NOMO-1 (cell line): ENCODE data around the gene FBXO48.
"Not testable (repeated sequence)": the region's sequence is repeated elsewhere in the genome, so short reads cannot be mapped to it uniquely, and the experiment has no call there.

Experiments used
- DNase-seq, 2 experiments: peaks; one replicate each; lab custom pipeline; 2025; ENCODE audit not compliant: unreplicated experiment in 2 of 2; lab: John Stamatoyannopoulos, UW

Gene FBXO48, protein sequence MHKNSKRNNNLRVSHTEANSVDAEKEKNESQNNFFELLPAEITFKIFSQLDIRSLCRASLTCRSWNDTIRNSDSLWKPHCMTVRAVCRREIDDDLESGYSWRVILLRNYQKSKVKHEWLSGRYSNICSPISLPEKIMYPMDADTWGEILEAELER

GRCh38 chr2:68467077-68467960 lies at the start of gene FBXO48, which contains the start of gene APLF:
TSS of gene FBXO48 (minus strand) at chr2:68467294. CDS start at chr2:68465145, 2,149 bp downstream.
TSS of gene APLF (plus strand) at chr2:68467585. CDS start at chr2:68467732, 147 bp downstream.
- peak; percentile 98 to 99 for DNase-seq

DNA sequence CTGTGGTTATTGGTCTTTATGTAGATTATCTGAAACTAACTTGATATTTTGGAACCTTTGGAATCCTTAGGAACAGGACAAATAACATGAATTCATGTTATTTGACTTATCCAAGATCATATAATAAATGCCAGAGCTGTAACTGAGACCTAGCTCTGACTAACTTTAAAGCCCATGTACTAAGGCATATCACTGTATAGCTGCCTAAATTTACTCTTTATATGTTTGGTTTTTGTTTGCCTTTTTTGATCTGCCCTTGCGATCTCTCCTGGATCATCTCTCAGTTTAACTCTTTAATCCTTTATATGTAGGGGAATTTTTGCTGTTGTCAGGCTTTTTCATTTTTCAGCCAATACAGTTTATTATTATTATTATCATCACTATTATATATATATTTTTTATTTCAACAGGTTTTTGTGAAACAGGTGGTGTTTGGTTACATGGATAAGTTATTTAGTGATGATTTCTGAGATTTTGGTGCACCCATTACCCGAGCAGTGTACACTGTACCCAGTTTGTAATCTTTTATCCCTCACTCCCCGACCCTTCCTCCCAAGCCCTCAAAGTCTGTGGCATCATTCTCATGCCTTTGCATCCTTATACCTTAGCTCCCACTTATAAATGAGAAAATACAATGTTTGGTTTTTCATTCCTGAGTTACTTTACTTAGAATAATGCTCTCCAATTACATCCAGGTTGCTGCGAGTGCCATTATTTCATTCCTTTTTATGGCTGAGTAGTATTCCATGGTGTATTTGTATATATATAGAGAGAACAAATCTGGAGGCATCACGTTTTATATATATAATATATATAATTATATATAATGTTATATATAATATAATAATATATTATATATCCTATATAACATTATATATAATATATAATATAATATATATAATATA lies 49.2 kb upstream of the FBXO48 start:
- DNase-seq: peak in 1 of 2 experiments; percentile 54

GRCh38 chr2:68514316-68514929 lies 47.3 kb upstream of the FBXO48 start:
- DNase-seq: no peak

DNA sequence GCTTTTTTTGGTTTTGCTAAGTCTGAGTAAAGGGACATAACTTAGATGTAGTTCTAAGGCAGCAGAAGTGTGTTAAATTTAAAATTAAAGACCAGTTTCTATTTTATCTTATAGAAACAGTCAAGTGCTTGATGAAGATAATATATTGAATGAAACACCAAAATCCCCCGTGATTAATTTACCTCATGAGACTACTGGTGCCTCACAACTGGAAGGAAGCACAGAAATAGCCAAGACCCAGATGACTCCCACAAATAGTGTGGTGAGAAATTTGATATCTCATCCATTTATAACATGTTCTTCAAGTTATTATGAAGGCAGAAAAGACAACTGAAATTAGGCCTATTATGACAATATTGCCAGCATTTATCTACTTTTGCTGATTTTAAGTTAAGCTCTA lies 45.9 kb upstream of the FBXO48 start:
- no peak for DNase-seq

- DNase-seq: no peak
Observed at GRCh38 chr2:68512326-68512725, 45.2 kb upstream of the FBXO48 start.

GRCh38 chr2:68506170-68506569 lies 39.1 kb upstream of the FBXO48 start:
- no peak for DNase-seq

DNA sequence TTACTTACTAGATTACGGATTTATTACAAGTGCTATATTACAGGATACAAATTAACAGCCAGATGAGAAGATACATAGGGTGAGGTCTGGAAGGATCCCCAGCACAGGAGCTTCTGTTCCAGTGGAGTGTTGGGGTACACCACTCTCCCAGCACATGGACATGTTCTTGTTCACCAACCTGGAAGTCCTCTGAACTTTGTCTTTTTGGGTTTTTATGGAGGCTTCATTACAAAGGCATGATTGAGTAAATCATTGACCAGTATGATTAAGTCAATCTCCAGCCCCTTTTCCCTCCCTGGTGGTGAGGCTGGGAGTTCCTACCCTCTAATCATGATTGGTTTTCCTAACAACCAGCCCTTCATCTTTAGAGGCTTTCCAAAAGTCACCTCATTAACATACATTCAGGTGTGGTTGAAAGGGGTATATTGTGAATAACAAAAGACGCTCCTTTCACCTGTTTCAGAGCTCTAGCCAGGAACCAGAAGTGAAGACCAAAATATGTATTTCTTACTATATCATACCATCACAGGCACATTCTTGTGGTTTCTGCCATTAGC lies 38.6 kb upstream of the FBXO48 start:
- no peak for DNase-seq

GRCh38 chr2:68501768-68502167 lies 34.7 kb upstream of the FBXO48 start:
- no peak for DNase-seq

- no peak for DNase-seq
Observed at GRCh38 chr2:68500649-68501048, 33.6 kb upstream of the FBXO48 start.

- no peak for DNase-seq
Observed at GRCh38 chr2:68499133-68499532, 32.0 kb upstream of the FBXO48 start.

GRCh38 chr2:68491582-68491981 lies 24.5 kb upstream of the FBXO48 start:
- DNase-seq: no peak

DNA sequence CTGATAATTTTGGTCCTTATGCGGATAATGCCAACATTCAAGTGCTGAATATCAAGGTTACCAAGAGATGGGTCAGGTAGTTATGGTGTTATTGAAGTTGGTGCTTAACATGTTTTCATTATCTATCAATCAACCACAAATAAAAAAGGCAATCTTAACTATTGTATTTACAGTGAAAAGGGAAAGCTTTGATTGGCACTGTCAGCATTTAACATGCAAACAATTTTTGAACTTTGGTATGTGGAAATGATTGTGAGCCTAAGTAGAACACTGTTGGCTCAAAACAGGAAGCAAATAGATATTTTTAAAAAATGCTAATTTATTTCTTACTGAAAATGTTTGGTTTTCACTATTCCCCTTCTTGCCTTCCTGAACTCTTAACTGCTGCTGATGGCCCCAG lies 22.2 kb upstream of the FBXO48 start:
- no peak for DNase-seq

DNA sequence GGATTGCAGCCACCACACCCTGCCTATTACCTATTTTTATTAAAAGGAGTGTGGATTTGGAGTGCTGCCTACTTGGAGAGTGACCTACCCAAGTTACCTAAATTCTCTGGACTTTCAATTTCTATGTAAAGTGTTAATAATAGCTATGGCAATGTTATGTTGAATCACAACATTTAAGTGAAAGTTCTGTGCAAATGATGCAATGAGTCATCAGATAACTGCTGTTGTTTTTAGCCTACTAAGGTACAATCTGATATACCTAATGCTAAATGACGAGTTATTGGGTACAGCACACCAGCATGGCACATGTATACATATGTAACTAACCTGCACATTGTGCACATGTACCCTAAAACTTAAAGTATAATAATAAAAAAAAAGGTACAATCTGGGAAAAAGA lies 21.5 kb upstream of the FBXO48 start:
- DNase-seq: not testable (repeated sequence)

DNA sequence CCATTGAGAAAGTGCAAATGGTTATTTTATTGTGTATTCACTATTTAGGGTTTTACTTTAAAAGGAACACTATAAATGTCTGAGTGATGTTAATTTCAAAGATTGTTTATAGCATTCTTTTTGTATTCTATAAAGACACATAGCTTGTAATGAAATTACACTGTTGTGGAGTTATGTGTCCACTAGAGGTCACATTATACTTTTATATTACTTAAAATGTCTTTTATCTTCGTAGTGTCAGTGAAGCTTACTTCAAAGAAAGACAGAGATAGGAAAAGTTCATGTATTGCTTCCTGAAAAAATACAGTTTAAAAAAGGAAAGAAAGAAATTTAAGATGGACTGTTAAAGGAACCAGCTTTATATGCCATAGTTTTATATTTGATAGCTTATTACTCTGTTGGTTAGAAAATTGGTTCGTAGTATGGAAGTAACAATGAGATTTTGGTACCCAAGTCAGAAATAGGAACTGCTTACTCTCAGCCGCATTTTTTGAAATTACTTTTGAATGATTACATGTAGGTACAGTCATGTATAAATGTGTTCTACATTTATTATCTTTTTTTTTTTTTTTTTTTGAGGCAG lies 20.8 kb upstream of the FBXO48 start:
- peak in 1 of 2 experiments; percentile 51 for DNase-seq

DNA sequence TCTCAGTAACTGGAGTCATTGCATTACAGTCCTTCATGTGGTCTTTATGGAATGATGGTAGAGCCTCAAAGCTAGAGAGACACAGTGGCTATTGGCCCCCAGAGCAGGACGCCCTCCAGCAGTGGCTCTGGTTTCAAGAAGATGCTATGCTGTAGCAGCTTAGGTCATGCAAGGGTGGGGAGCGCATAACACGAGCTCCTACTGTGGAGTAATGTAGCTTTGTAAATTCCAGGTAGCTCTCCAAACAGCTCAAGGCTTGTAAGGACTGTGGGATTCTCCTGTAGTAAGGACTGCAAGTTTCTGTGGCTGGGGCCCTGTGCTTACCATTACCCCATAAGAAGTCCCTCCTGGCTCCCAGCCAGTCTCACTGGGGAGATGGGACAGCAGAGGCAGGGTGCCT lies 15.9 kb upstream of the FBXO48 start:
- DNase-seq: no peak

DNA sequence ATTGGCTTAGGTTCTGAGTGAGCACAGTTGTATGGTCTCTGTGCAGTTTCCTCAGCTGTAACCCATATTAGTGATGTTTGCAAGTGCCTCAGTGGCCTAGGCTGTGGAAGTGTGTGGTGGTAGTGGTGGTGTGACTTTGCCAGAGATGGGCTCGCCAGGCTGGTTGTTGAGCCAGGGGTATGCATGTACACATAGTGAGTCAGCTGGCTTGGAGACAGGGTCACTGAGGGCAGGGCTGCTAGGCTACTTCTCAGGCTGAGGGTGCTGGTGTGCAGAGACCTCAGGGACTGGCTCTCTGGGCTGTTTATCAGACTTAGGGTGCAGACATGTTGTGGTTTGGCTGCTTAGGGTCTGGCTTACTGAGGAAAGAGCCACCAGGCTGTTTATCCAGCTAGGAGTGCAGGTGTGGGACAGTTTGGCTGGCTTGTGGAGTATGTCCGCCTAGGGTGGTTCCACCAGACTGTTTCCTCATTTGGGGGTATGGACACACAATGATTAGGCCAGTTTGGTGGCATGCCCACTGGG lies 15.3 kb upstream of the FBXO48 start:
- no peak for DNase-seq

- no peak for DNase-seq
Observed at GRCh38 chr2:68478688-68479087, 11.6 kb upstream of the FBXO48 start.

DNA sequence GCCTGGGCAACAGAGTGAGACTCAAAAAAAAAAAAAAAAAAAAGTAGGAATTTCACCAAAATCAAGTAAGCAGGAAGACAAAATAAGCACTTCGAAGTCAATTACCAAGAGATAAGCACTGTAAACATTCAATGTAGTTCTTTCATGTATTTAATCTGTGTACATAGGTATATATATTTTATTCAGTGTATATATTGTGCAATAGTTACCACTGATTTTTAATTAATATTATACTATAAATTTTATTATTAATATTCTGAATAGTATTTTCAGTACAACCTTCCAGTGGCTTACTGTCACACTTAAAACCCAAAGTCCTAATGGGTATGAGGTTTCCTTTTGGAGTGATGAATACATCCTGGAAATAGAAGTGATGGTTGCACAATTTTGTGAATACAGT lies 9.4 kb upstream of the FBXO48 start:
- DNase-seq: no peak

- DNase-seq: no peak
Observed at GRCh38 chr2:68475576-68475975, 8.5 kb upstream of the FBXO48 start.

GRCh38 chr2:68475110-68475509 lies 8.0 kb upstream of the FBXO48 start:
- no peak for DNase-seq
